HG03039 (cell line): ENCODE measurements around the gene HOXD11.

ENCODE experiments used
- ATAC-seq: cut with Tn5 transposase; IDR thresholded peaks from one replicate; pipeline ENCODE4 v1.9.1; 2021; ENCODE audit warnings: mild to moderate bottlenecking, moderate library complexity; ENCODE audit not compliant: unreplicated experiment

Gene HOXD11

GRCh38 chr2:176147210-176147799, 40.2 kb downstream of the HOXD11 start:
- no peak for ATAC-seq

GRCh38 chr2:176147800-176148496, 40.9 kb downstream of the HOXD11 start:
- ATAC-seq, result no peak

- no peak for ATAC-seq
Measured at GRCh38 chr2:176148751-176149421, 41.8 kb downstream of the HOXD11 start.

GRCh38 chr2:176149481-176149938, 42.4 kb downstream of the HOXD11 start:
- no peak for ATAC-seq

- no peak for ATAC-seq
Measured at GRCh38 chr2:176149939-176150583, 43.0 kb downstream of the HOXD11 start.

- no peak for ATAC-seq
Measured at GRCh38 chr2:176150584-176151441, 43.7 kb downstream of the HOXD11 start.

GRCh38 chr2:176151442-176152287, 44.6 kb downstream of the HOXD11 start, which contains the start of gene HOXD4:
Gene HOXD4, plus strand, starts transcription at chr2:176151550. Its CDS starts 84 bp downstream, at chr2:176151634.
- no peak for ATAC-seq

- ATAC-seq, result no peak
Measured at GRCh38 chr2:176152350-176153181, 45.5 kb downstream of the HOXD11 start.

GRCh38 chr2:176154576-176155252, 47.6 kb downstream of the HOXD11 start:
- no peak for ATAC-seq

- ATAC-seq, result no peak
Measured at GRCh38 chr2:176155356-176156044, 48.4 kb downstream of the HOXD11 start.

- no peak for ATAC-seq
Measured at GRCh38 chr2:176156301-176156806, 49.3 kb downstream of the HOXD11 start.

GRCh38 chr2:176156807-176157498, 49.9 kb downstream of the HOXD11 start, which contains the start of gene HOXD3:
Gene HOXD3, plus strand, starts transcription at chr2:176157307. Its CDS starts 11,808 bp downstream, at chr2:176169115.
- ATAC-seq, result no peak

GRCh38 chr2:176157499-176158185, 50.6 kb downstream of the HOXD11 start:
- ATAC-seq, result no peak

- no peak for ATAC-seq
Measured at GRCh38 chr2:176158186-176158591, 51.1 kb downstream of the HOXD11 start.

- no peak for ATAC-seq
Measured at GRCh38 chr2:176158855-176159662, 52.0 kb downstream of the HOXD11 start.
